HG02943 (cell line): ENCODE results near the gene SUGCT.
"Not testable (repeated sequence)": the region's sequence is repeated elsewhere in the genome, so short reads cannot be mapped to it uniquely, and the experiment has no call there.

ENCODE experiments used
- ATAC-seq: cut with Tn5 transposase; IDR thresholded peaks from one replicate; pipeline ENCODE4 v1.9.1; 2021; ENCODE audit warnings: mild to moderate bottlenecking, low read depth, moderate library complexity; ENCODE audit not compliant: unreplicated experiment

SUGCT gene

DNA sequence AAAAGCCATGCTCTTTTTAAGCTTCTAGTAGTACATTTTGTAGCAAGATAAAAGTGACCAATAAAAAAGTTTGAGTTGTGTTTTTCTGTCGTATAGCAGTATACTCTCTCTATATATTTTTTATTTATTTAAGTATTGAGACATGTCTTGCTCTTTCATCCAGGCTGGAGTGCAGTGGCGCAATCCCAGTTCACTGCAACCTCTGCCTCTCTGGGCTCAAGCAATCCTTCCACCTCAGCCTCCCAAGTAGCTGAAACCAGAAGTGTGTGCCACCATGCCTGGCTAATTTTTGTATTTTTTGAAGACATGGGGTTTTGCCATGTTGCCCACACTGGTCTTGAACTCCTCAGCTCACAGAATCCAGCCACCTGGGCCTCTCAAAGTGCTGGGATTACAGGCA lies 2.8 kb downstream of the SUGCT start:
- ATAC-seq: no peak

DNA sequence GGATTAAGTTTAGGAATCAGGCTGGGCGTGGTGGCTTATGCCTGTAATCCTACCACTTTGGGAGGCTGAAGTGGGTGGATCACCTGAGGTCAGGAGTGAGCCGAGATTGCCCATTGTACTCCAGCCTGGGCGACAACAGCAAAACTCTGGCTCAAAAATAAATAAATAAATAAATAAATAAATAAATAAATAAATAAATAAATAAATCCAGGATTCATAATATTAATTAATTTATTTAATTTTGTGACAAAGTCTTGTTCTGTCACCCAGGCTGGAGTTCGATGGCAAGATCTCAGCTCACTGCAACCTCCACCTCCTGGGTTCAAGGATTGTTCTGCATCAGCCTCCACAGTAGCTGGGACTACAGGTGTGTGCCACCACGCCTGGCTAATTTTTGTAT lies 4.2 kb downstream of the SUGCT start:
- ATAC-seq: no peak

DNA sequence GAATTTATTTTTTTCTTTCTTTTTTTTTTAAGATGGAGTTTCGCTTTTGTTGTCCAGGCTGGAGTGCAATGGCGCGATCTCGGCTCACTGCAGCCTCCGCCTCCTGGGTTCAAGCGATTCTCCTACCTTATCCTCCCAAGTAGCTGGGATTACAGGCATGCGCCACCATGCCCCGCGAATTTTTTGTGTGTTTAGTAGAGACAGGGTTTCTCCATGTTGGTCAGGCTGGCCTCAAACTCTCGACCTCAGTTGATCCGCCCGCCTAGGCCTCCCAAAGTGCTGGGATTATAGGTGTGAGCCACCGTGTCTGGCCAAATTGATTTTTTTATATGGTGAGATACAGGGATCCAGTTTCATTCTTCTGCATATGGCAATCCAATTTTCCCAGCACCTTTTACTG lies 5.1 kb downstream of the SUGCT start:
- ATAC-seq: not testable (repeated sequence)

DNA sequence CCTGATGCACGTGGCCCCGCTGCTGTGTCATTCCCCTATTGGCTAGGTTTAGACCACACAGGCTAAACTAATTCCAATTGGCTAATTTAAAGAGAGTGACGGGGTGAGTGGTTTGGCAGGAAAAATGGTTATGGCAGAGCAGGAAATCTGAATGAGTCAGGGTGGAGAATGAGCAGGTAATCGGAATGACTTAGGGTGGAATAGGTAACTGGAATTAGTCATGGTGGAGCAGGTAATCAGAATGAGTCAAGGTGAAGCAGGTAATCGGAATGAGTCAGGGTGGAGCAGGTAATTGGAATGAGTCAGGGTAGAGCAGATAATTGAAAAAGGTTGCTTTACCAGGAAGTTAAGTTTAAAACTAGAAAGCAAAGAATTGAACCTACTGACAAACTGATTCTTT lies 7.1 kb downstream of the SUGCT start:
- ATAC-seq: not testable (repeated sequence)

DNA sequence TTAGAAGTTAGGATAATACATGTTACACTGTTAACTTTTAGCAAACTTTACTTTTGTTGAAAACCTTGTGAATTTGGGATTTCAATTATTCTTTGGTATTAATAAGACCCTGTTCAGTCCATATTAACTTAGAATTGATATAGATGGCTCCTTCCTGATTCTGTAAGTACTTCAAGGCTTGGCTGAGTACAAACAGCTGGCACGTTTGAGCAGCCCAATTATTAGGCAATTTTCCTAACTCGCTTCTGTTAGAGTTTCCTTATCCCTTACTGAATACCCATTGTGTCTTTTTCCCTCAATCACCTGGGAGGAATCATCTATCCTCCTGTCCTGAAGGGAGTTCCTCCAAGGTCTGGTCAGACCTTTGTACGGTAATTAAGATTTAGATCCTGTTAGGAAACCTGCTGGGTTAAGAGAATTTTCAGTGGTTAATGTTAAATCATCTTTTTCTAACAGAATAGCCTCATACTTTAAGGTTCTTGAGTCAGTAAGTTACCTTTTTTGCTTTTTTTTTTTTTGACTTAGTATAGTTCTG lies 10.9 kb downstream of the SUGCT start:
- not testable (repeated sequence) for ATAC-seq

DNA sequence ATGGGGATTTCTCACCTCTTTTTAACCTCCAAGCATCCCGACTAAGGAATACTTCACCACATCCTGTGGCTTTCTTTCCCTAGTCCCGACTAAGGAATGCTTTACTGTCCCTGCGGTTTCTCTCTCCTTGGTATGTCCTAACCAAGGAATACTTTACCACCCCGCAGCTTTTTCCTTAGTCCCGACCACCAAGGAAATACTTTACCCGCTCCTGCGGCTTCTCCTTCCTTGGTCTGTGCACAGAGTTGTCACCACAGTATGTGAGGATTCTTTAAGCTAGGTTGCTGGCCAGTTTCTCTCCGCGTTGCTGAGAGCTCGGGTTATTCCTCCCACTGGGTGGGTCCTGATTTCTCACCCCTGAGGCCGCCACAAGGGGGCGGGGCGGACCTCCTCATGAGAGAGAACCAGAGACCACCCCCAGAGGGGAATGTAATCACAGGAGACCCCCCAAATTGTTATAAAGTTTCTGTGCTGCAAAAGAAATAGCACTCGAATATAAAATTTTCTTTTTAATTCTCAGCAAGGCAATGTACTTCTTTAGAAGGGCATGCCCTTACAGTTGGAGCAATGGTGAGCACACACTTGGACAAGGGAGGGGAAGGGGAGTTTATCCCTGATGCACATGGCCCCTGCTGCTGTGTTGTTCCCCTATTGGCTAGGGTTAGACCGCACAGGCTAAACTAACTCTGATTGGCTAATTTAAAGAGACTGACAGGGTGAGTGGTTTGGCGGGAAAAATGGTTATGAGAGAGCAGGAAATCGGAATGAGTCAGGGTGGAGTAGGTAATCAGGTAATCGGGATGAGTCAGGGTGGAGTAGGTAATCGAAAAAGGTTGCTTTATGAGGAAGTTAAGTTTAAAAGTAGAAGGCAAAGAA lies 12.8 kb downstream of the SUGCT start:
- ATAC-seq: no peak

DNA sequence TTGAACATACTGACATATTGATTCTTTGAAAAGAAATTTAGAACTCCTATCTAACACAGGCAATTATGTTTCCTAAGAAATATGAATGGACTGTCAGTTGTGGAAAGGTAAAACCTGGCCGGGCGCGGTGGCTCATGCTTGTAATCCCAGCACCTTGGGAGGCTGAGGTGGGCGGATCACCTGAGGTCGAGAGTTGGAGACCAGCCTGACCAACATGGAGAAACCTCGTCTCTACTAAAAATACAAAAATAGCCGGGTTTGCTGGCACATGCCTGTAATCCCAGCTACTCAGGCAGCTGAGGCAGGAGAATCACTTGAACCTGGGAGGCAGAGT lies 13.4 kb downstream of the SUGCT start:
- ATAC-seq: not testable (repeated sequence)

DNA sequence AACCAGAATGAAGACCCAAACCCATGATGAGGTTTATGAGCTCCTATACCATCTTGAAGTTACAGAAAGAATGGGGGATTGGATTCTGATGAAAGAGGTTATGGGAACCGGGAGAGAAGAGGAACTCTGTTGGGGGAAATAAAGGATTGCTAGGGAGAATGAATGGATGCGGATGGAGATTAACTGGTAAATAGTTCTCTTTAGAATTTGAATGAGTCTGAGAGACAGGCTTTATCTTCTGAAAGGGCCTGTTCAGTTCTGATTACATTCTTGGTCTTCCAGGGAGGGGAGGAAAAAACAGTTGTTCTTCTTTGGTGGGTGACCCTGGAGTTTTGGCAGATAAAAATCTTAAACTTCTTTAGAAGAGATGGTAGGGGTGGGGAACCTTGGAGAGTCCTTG lies 13.9 kb downstream of the SUGCT start:
- ATAC-seq: no peak

DNA sequence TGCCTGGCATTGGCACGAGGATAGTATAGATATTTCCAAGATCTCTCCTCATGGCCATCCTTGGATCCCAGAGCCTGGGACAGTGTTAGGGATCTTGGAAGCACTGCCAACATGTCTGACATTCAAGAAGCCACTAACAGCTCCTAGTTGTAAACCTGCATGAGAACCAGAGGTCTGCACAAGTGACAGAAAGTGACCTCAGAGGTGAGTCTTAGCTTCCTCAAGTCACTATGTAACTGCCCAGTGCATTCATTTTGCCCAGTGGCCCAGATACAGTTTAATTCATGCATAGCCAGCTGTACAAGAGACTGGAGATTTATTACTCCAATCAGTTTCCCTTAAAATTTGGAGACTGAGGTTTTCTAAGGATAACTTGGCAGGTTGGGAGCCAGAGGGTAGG lies 16.7 kb downstream of the SUGCT start:
- no peak for ATAC-seq

DNA sequence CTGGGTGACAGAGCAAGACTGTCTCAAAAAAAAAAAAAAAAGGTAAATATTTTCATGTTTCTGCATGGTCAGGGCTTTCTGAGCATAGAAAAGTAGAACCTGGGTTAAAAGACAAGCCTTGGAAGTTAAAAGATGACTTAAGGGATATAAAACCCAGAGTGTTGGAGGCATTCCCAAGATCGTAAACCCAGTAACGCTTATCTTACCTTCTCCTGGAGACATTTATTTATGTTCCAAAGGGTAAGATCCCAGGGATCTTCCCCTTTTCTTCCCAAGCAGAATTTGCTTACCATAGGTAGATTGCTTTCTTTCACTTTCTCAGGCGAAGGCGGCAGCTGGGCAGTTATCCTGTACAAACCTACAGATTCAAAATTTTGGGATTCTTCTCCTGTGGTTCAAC lies 22.2 kb downstream of the SUGCT start:
- ATAC-seq: no peak

DNA sequence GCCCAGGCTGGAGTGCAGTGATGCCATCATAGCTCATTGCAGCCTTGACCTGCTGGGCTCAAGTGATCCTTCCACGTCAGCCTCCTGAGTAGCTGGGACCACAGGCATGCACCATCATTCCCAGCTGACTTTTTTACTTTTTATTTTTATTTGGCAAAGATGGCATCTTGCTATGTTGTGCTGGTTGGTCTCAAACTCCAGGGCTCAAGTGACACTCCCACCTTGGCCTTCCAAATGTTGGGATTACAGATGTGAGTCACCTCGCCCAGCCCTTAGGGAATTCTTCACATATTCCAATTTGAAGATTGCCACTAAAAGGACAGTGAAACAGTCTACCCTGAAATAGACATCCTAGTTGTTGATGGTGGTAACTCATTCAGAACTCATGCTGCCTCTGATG lies 27.7 kb downstream of the SUGCT start:
- ATAC-seq: no peak

DNA sequence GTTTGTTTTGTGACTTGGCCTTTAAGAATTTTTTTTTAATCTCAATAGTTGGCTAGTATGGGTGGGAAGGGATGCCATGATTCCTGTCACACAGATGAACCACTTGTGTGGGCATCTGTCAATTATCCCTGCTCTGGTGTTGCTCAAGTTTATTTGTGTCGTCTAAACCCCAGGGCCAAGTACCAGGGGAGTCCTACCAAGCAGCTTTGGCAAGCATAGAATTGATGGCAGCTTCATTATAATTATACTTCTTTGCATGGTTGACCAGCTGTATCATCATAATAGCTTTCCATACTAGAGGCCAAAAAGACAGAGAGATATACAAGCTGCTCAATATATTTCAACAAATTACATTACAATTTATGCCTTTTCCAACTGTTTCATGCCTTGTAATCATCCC lies 30.4 kb downstream of the SUGCT start:
- no peak for ATAC-seq

DNA sequence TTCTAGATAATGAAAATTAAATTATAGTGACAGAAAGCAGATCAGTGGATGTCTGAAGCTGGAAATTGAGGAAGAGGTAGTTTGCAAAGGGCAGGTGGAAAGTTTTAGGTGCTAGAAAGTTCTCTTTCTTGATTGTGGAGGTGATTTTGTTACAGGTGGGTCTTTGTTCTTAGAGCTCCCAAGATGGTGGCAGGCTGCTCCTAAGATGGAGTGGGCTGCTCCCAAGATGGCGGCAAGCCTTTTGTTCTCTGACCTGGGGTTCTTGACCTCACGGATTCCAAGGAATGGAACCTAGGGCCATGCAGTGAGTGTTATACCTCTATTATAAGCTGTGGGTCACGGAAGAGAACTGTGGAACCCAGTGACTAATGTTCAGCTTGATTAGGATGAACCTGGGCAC lies 32.5 kb downstream of the SUGCT start:
- ATAC-seq: no peak

DNA sequence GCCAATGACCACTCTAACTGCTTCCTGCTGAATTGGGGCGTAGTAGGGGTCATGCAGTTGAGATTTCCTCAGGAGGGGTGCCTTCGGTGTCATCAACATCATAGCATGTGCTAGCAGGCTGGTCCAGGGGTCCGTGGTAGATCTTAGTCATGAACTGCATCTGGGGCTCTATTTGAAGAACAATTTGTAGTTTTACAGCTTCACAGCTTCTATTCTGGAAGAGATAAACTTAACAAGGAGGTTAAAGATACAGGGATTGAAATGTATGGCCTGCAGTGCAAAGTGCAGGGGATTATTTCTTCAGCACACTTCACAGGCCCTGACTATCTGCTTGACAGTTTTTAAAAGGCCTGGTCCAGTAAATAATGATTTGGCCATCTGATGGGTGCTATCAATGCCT lies 33.5 kb downstream of the SUGCT start:
- not testable (repeated sequence) for ATAC-seq

DNA sequence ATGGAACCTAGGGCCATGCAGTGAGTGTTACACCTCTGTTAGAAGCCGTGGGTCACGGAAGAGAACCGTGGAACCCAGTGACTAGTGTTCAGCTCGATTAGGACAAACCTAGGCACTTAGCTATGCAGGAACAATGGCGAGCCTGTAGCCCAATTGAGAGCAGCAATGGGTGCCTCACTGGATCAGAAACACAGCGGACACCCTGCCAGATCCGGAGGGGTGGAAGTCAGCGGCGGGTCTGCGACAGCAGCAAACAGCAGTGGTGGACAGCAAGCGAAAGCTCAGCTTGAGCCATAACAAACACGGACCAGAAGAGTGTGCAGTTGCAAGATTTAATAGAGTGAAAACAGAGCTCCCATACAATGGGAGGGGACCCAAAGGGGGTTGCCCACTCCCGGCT lies 38.3 kb downstream of the SUGCT start:
- ATAC-seq: not testable (repeated sequence)

DNA sequence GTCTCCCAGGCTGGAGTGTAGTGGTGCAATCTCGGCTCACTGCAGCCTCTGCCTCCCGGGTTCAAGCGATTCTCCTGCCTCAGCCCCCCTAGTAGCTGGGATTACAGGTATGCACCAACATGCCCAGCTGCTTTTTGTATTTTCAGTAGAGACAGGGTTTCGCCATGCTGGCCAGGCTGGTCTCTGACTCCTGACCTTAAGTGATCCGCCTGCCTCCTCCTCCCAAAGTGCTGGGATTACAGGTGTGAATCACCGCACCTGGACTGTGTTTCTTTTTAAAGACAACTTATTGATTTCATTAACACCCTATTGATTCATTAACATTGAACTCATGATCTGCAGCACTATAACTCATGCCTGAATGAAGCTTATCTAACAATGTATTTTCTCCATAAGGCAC lies 40.5 kb downstream of the SUGCT start:
- ATAC-seq: not testable (repeated sequence)

DNA sequence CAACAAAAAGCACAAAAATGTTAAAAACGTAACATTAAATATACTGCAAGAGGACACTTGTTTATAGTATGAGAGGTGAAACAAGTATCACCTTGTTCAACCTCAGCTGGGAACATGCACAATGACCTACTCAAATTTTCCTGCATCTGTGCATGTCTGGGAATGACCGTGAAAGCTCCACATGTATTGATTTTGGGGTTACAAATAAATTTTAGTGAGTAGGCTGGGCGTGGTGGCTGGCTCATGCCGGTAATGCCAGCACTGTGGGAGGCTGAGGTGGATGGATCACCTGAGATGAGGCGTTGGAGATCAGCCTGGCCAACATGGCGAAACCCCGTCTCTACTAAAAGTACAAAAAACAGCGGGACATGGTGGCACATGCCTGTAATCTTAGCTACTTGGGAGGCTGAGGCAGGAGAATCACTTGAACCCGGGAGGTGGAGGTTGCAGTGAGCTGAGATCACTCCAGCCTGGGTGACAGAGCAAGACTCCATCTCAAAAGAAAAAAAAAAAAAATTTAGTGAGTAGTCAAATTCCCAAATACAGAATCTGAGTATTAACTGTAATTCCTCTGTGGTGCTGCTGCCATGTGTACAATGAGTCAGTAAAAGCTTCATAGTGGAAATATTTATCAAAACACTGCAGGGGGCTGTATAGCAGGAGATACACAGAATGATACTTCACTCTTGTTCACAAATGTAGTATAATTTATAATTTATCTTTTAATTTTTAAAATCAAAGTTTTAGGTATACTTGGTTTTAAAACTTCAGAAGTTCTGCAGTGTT lies 41.1 kb downstream of the SUGCT start:
- ATAC-seq: no peak

DNA sequence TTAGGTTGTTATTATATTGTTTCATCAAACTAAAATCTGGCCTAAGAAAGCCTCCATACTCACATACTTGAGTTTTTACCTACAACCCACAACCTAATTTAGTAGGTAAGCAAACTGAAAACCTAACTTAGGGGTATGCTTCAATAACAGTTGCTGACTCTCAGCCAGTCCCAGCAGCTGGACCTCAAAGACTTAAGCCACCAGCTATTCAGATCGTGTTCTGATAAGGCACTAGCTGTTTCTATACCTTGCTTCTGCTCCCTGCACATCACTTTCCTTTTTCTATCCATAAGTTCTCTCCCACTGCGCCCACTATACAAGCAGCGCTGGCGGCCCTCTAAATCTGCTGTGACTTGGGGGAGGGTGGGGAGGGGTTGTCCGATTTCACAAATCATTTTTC lies 42.3 kb downstream of the SUGCT start:
- no peak for ATAC-seq

DNA sequence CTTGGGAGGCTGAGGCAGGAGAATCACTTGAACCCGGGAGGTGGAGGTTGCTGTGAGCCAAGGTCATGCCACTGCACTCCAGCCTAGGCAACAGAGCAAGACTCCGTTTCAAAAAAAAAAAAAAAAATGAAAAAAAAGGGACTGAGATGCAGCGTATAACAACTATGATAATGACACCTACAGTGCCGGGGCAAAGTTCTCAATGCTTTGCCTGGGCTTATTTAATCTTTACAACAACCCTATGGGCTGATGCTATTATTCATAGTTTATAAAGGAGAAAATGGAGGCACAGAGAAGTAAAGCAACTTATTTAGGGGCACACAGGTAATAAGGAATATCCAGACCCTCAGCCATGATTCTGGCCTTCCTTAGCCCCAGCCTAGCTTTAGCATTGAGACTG lies 47.6 kb downstream of the SUGCT start:
- no peak for ATAC-seq

DNA sequence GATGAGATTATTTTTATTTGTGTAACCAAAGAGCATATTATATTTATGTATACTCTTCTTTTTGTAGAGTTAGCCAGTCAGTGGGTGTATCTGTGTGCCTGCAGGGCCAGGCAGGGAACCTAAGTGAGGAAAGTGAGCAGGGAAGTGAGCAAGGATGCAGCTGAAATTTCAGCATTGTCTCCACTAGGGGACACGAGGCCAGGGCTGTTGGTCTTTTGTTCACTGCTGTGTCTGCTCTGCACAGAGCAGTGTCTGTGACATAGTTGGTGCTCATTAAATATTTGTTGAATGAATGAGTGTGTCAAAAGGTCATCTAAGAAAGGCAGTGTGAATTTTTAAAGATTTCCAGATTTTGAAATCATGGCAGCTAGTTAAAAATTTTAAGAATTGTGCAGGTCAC lies 51.8 kb downstream of the SUGCT start:
- no peak for ATAC-seq

DNA sequence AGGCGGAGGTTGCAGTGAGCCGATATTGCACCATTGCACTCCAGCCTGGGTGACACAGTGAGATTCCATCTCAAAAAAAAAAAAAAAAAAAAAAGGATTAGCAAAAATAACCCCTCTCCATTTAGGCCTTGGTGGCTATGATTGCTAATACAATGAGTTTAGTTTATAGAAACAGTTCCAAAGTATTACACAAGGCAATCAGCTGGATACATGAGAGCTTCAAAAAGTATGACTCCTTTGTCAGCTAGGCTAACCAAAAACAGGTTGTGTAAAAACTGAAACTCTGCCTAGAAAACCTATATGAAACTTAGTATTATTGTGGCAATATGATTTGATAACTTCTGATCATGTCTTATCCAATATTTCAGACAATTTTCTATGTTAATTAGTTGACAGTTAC lies 57.2 kb downstream of the SUGCT start:
- ATAC-seq: no peak

DNA sequence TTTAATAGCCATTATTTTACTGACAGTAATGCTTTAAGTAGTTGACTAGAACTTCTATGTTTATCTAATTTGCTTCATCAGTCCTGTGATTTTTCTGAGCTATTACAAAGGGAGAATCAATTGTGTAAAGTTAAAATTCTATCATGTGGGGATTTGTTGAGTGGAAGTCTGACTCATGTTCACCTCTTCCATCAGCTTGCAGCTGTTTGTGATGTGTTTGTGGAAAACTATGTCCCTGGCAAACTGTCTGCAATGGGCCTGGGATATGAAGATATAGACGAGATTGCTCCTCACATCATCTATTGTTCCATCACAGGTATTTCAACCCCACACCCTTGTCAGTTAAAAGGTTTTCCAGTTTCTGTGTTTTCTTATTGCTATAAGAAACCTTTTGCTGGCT lies 59.9 kb downstream of the SUGCT start:
- ATAC-seq: no peak
